ENCODE results near the gene CAMTA1.

CAMTA1 gene

GRCh38 chr1:7580923-7581753 is 795.9 kb downstream of the CAMTA1 start:
- CTCF ChIA-PET = interaction anchor here (0.6 to 1.1 kb wide), 4 partner anchors 19 to 924 kb away, joined by 3 to 4 read pairs (median 3); no protein-coding TSS in a partner anchor
- Histone ChIP-seq H3K36me3 (ENCODE audit: control insufficient read depth in 2 of 2, insufficient read depth in 1 of 2, low read length in 2 of 2) (no peaks in the 10 kb centered on the region), H3K4me1 (ENCODE audit: control insufficient read depth, insufficient read depth, low read length) (no peaks in the 10 kb centered on the region), H3K27ac (ENCODE audit: extremely low read depth, low read depth, low read length) (no peak overlapping the region), H3K4me3 (ENCODE audit: low read depth, low read length) (no peak overlapping the region), H3K9me3 (ENCODE audit: control insufficient read depth, insufficient read depth, low read depth, low read length) (no peaks in the 10 kb centered on the region)
- POLR2A ChIA-PET = no interaction called here
- TF ChIP-seq ZNF449 (tag by site-specific recombination; IDR thresholded peaks at IDR 0.05) (no peak), EGR2 (tag by site-specific recombination; IDR thresholded peaks at IDR 0.05; ENCODE audit: low read depth) (0 out of 2 replicates have a peak, but pooled peaks have one; percentile 15)

DNA sequence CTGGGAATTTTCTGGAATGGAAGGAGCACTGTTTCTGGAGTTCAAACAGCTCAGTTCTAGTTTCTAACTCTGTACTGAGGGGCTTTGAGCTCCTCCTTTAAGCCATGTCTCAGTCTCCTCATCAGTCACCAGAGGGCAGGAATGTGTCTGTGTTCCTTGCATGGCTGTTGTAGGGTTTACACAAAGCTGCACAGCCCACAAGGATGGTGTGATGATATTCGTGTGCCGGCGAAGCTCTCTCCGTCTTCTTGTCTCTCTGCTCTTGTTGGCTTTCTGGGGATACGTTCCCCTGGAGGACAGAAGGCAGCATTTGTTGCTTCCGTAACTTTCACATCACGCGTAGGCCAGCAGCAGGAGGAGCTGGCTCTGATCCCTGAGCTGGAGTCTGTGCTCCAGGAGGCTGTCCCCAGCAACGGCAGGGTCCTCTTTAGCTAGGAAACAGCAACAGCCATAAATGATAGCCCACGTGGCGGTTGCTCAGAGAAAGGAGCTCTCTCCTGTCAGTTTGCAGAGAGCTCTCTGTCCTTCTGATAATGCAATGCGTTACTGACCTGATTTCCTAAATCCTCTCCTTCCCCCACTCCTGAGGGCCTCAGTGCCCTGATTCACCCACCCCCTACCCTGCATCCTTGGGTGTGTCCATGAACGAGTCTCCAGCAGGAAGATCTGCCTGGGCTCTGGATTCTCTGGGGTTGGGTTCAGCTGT is 796.7 kb downstream of the CAMTA1 start:
- ChIA-PET POLR2A (no interaction called here), CTCF (interaction anchor here (0.6 to 1.1 kb wide), 3 partner anchors 20 to 923 kb away, joined by 3 to 4 read pairs (median 3); no protein-coding TSS in a partner anchor)
- Histone ChIP-seq H3K27ac (ENCODE audit: extremely low read depth, low read depth, low read length) (no peak overlapping the region), H3K4me3 (ENCODE audit: low read depth, low read length) (no peak overlapping the region), H3K9me3 (ENCODE audit: control insufficient read depth, insufficient read depth, low read depth, low read length) (no peaks in the 10 kb centered on the region), H3K4me1 (ENCODE audit: control insufficient read depth, insufficient read depth, low read length) (no peaks in the 10 kb centered on the region), H3K36me3 (ENCODE audit: control insufficient read depth in 2 of 2, insufficient read depth in 1 of 2, low read length in 2 of 2) (no peaks in the 10 kb centered on the region)
- TF ChIP-seq, protein P1, sequence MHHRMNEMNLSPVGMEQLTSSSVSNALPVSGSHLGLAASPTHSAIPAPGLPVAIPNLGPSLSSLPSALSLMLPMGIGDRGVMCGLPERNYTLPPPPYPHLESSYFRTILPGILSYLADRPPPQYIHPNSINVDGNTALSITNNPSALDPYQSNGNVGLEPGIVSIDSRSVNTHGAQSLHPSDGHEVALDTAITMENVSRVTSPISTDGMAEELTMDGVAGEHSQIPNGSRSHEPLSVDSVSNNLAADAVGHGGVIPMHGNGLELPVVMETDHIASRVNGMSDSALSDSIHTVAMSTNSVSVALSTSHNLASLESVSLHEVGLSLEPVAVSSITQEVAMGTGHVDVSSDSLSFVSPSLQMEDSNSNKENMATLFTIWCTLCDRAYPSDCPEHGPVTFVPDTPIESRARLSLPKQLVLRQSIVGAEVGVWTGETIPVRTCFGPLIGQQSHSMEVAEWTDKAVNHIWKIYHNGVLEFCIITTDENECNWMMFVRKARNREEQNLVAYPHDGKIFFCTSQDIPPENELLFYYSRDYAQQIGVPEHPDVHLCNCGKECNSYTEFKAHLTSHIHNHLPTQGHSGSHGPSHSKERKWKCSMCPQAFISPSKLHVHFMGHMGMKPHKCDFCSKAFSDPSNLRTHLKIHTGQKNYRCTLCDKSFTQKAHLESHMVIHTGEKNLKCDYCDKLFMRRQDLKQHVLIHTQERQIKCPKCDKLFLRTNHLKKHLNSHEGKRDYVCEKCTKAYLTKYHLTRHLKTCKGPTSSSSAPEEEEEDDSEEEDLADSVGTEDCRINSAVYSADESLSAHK (tag by site-specific recombination; IDR thresholded peaks at IDR 0.05) = no peak
- TF ChIP-seq YY1 (tag by site-specific recombination; IDR thresholded peaks at IDR 0.05) (no peak), ZNF776 (tag by site-specific recombination; IDR thresholded peaks at IDR 0.05; ENCODE audit: borderline replicate concordance) (no peak), GLI4 (tag by site-specific recombination; IDR thresholded peaks at IDR 0.05) (no peak), ZNF274 (IDR thresholded peaks at IDR 0.05; ENCODE audit: low read length) (no peak), ZNF274 (tag by site-specific recombination; IDR thresholded peaks at IDR 0.05; ENCODE audit: borderline replicate concordance) (no peak)

DNA sequence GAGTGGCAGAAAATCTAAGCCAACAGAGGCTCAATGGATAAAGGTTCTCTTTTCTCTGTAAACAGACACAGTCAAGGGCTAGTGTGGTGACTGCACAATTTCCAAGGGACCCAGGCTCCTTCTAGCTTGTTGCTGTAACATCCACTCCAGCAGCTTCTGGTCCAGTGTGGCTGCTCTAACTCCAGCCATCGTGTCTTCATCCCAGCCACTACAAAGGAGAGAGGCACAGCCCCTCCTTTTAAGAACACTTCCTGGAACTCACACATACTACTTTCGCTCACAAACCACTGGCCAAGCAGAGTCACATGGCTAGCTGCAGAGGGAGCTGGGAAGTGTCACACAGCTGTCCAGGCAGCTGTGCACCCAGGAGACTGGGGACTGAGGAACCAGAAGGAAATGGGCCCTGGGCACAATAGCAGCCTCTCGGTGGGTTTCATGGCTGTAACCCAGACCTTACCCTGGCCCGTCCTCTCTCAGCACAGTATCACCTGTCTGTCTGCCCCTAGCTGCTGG is 797.3 kb downstream of the CAMTA1 start:
- no peaks in the 10 kb centered on the region for H3K36me3 ChIP-seq (ENCODE audit: control insufficient read depth in 2 of 2, insufficient read depth in 1 of 2, low read length in 2 of 2)
- no peak overlapping the region for H3K27ac ChIP-seq (ENCODE audit: extremely low read depth, low read depth, low read length)
- no peaks in the 10 kb centered on the region for H3K4me1 ChIP-seq (ENCODE audit: control insufficient read depth, insufficient read depth, low read length)
- POLR2A ChIA-PET = interaction anchor here (0.9 kb wide), 1 partner anchor 122 kb away, joined by 3 read pairs; no protein-coding TSS in a partner anchor
- TF ChIP-seq SETDB1 (IDR thresholded peaks at IDR 0.05; ENCODE audit: insufficient read length, low read length) (peak; percentile 63), GLI4 (tag by site-specific recombination; IDR thresholded peaks at IDR 0.05) (no peak), TRIM28 (IDR thresholded peaks at IDR 0.05; ENCODE audit: borderline replicate concordance, low read length) (peak; percentile 32; the same call in 1 of the 2 replicates)
- no peak overlapping the region for H3K4me3 ChIP-seq (ENCODE audit: low read depth, low read length)
- CTCF ChIA-PET = interaction anchor here (1.1 kb wide), 1 partner anchor 20 kb away, joined by 3 read pairs; no protein-coding TSS in a partner anchor
- H3K9me3 ChIP-seq (ENCODE audit: control insufficient read depth, insufficient read depth, low read depth, low read length) = no peaks in the 10 kb centered on the region

Measured in HEK293 (cell line).